Liver (tissue), 9 donors: ENCODE results near the gene BRD3OS. TPM values are rescaled to one million over a fixed set of nuclear protein-coding genes. Genes with fewer than 3 reads are reported as not detected.
"Not testable (repeated sequence)": the region's sequence is repeated elsewhere in the genome, so short reads cannot be mapped to it uniquely, and the experiment has no call there.

ENCODE experiments used
- DNase-seq: peaks from one replicate; pipeline ENCODE4 v3.0.0-alpha.2; 2017; ENCODE audit warnings: low spot score
- H3K27ac ChIP-seq, 2 donors: one replicate each; pipeline ENCODE4 v1.7.0; 2013; ENCODE audit warnings: inconsistent platforms in 2 of 2, low read length in 2 of 2, control low read depth in 1 of 2, low read depth in 1 of 2, mild to moderate bottlenecking in 1 of 2
- H3K27me3 ChIP-seq, 4 donors: one replicate each; pipeline versions ENCODE4 v1.6.1 to v1.7.0; 2013; ENCODE audit warnings: low read length in 3 of 4, inconsistent platforms in 1 of 4, mild to moderate bottlenecking in 1 of 4, moderate library complexity in 1 of 4; ENCODE audit not compliant: control insufficient read depth in 4 of 4, insufficient read depth in 4 of 4
- H3K36me3 ChIP-seq, 4 donors: one replicate each; pipeline versions ENCODE4 v1.6.1 to v1.7.0; 2013; ENCODE audit warnings: low read length in 3 of 4, mild to moderate bottlenecking in 3 of 4, low read depth in 1 of 4, moderate library complexity in 1 of 4; ENCODE audit not compliant: control insufficient read depth in 4 of 4, insufficient read depth in 3 of 4
- H3K4me1 ChIP-seq, 4 donors: one replicate each; pipeline versions ENCODE4 v1.6.1 to v1.7.0; 2013; ENCODE audit warnings: low read length in 3 of 4, mild to moderate bottlenecking in 3 of 4, moderate library complexity in 1 of 4; ENCODE audit not compliant: control insufficient read depth in 4 of 4, insufficient read depth in 4 of 4
- H3K4me3 ChIP-seq, 3 donors: one replicate each; pipeline versions ENCODE4 v1.6.1 to v1.7.0; 2013; ENCODE audit warnings: low read length in 3 of 3, control low read depth in 1 of 3, low read depth in 1 of 3, mild to moderate bottlenecking in 1 of 3
- H3K9ac ChIP-seq, 2 donors: one replicate each; pipeline ENCODE4 v1.7.0; 2013; ENCODE audit warnings: low read length in 2 of 2, mild to moderate bottlenecking in 2 of 2, moderate library complexity in 2 of 2, control low read depth in 1 of 2, low read depth in 1 of 2
- H3K9me3 ChIP-seq, 4 donors: one replicate each; pipeline versions ENCODE4 v1.6.1 to v1.7.0; 2013; ENCODE audit warnings: low read length in 3 of 4; ENCODE audit not compliant: control insufficient read depth in 4 of 4
- CTCF ChIP-seq: fragments of 150-350 bp; IDR thresholded peaks from 2 replicates; pipeline ENCODE4 v1.5.1; 2017; ENCODE audit warnings: improper control_type of control experiment, low read depth, low read length; ENCODE audit not compliant: missing input control
- EGR1 ChIP-seq, 2 donors: IDR thresholded peaks; 2 replicates each; pipeline ENCODE4 v1.6.1; 2016 to 2018; ENCODE audit warnings: antibody characterized with exemption in 2 of 2, low read depth in 2 of 2
- FOXA1 ChIP-seq: IDR thresholded peaks from 2 replicates; pipeline ENCODE4 v1.6.1; 2016; ENCODE audit warnings: antibody characterized with exemption
- FOXA2 ChIP-seq: IDR thresholded peaks from 2 replicates; pipeline ENCODE4 v1.6.1; 2016; ENCODE audit warnings: antibody characterized with exemption
- GABPA ChIP-seq, 2 donors: IDR thresholded peaks in 1 of 2; conservative IDR thresholded peaks in 1 of 2; 2 replicates each; pipeline ENCODE4 v1.6.1; 2016; ENCODE audit warnings: antibody characterized with exemption in 2 of 2, mild to moderate bottlenecking in 1 of 2, moderate library complexity in 1 of 2
- HNF4A ChIP-seq, 2 donors: conservative IDR thresholded peaks; 2 replicates each; pipeline ENCODE4 v1.6.1; 2016; ENCODE audit warnings: antibody characterized with exemption in 2 of 2, mild to moderate bottlenecking in 2 of 2
- HNF4G ChIP-seq: IDR thresholded peaks from 2 replicates; pipeline ENCODE4 v1.6.1; 2016; ENCODE audit warnings: antibody characterized with exemption
- JUND ChIP-seq, 2 donors: IDR thresholded peaks; 2 replicates each; pipeline ENCODE4 v1.6.1; 2016; ENCODE audit warnings: antibody characterized with exemption in 2 of 2
- NR2F2 ChIP-seq: IDR thresholded peaks from 2 replicates; pipeline ENCODE4 v1.6.1; 2016; ENCODE audit warnings: antibody characterized with exemption
- RAD21 ChIP-seq, 2 donors: IDR thresholded peaks; 2 replicates each; pipeline ENCODE4 v1.6.1; 2016; ENCODE audit warnings: antibody characterized with exemption in 2 of 2, mild to moderate bottlenecking in 2 of 2
- RXRA ChIP-seq, 2 donors: IDR thresholded peaks; 2 replicates each; pipeline ENCODE4 v1.6.1; 2017 to 2018; ENCODE audit warnings: antibody characterized with exemption in 2 of 2, mild to moderate bottlenecking in 1 of 2
- SP1 ChIP-seq: IDR thresholded peaks from 2 replicates; pipeline ENCODE4 v1.6.1; 2018; ENCODE audit warnings: antibody characterized with exemption, mild to moderate bottlenecking
- TAF1 ChIP-seq: conservative IDR thresholded peaks from 2 replicates; pipeline ENCODE4 v1.6.1; 2016; ENCODE audit warnings: antibody characterized with exemption, mild to moderate bottlenecking
- YY1 ChIP-seq: IDR thresholded peaks from 2 replicates; pipeline ENCODE4 v1.6.1; 2016; ENCODE audit warnings: antibody characterized with exemption, mild to moderate bottlenecking
- ZBTB33 ChIP-seq: IDR thresholded peaks from 2 replicates; pipeline ENCODE4 v1.6.1; 2016; ENCODE audit warnings: antibody characterized with exemption
- WGBS: extraction: QIAGEN DNeasy Blood & Tissue Kit; methylation state at CpG from one replicate; pipeline ENCODE4 v1.1.7; 2013; 5-methylcytosine and 5-hydroxymethylcytosine counted together
- polyA plus RNA-seq, 2 donors: library from polyadenylated mRNA; stranded (reverse) in 1 of 2; unstranded in 1 of 2; fragments of 200-250 nt in 1 of 2; fragments of >200 nt in 1 of 2; fragmentation: Nextera tagmentation in 1 of 2; extraction: Ambion mirVana in 1 of 2; gene quantifications; one replicate each; pipeline versions ENCODE4 v1.2.1 to v1.2.3, GENCODE V29; 2013 to 2015
- total RNA-seq, 2 donors: library from RNA; depleted of rRNA; stranded (reverse); fragments of >200 nt; gene quantifications; one replicate each; pipeline ENCODE4 v1.2.3, GENCODE V29; 2014
- TF ChIP-seq, protein P1 (sequence below): IDR thresholded peaks from 2 replicates; pipeline ENCODE4 v1.6.1; 2016; ENCODE audit warnings: antibody characterized with exemption
- TF ChIP-seq, protein P2 (sequence below): IDR thresholded peaks from 2 replicates; pipeline ENCODE4 v1.6.1; 2016; ENCODE audit warnings: antibody characterized with exemption
- donor health status: healthy.
- donor health status: healthy.
- donor health status: healthy.
- donor health status: healthy.
- donor health status: healthy.

BRD3OS gene
- total and polyA plus RNA-seq, 4 donors: 2.1 to 5.1 (median 2.9) TPM

DNA sequence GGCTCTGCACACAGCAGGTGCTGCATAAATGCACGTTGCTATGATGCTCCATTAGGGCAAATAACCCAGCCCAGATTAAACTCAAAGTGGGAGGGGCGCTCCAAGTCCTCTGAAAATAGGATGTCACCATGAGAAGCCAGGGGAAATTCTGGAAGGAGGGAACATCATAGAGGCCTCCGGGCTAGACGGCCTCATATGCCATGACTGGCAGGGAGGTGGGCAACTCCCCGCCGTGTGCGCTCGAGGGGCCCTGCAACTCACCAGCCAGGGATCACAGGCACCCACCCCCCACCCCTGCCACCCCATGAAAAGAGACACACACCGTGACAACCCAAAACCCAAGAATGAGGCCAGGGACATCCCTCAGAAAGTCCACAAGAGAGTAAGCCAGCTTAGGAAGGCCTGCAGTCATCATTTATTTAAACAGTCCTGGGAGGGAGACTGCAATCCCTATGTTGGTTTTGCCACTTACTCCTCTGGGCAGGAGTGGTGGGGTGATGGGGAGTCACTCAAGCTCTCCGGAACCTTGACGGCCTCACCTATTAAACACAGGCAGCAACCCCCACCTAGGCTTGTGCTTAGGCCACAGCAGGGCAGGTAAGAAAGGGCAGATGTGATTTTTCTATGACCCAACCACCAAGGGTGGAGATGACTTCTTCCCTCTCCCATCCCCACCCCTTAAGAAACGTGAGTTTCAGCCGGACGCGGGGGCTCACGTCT is 37.2 kb upstream of the BRD3OS start:
- Histone ChIP-seq H3K4me1 (peaks cover 10 to 23% (median 12%) of the 10 kb centered on the region in 4 donors), H3K4me3 (no peak overlapping the region), H3K27me3 (no peaks in the 10 kb centered on the region), H3K9me3 (no peaks in the 10 kb centered on the region), H3K27ac (no peak overlapping the region), H3K9ac (no peak overlapping the region), H3K36me3 (peaks cover 0 to 3% (median under 1%) of the 10 kb centered on the region in 4 donors)
- no peak for DNase-seq
- 91% methylated on average over 16 of the region's 16 CpGs for WGBS
- TF ChIP-seq, protein P1, sequence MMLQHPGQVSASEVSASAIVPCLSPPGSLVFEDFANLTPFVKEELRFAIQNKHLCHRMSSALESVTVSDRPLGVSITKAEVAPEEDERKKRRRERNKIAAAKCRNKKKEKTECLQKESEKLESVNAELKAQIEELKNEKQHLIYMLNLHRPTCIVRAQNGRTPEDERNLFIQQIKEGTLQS: no peak
- TF ChIP-seq ZBTB33 (no peak), TAF1 (no peak), RXRA (IDR thresholded peaks at IDR 0.05) (no peak), GABPA (IDR thresholded peaks at IDR 0.05 in 1 of 2, conservative IDR thresholded peaks at IDR 0.05 in 1 of 2) (no peak), YY1 (no peak), SP1 (no peak), JUND (IDR thresholded peaks at IDR 0.05) (no peak), FOXA2 (no peak), HNF4G (no peak), HNF4A (conservative IDR thresholded peaks at IDR 0.05) (no peak), RAD21 (IDR thresholded peaks at IDR 0.05) (no peak), FOXA1 (no peak), EGR1 (IDR thresholded peaks at IDR 0.05; ENCODE audit: low read depth in 2 of 2) (no peak), CTCF (no peak), NR2F2 (no peak)
- TF ChIP-seq, protein P2, sequence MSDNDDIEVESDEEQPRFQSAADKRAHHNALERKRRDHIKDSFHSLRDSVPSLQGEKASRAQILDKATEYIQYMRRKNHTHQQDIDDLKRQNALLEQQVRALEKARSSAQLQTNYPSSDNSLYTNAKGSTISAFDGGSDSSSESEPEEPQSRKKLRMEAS: no peak

DNA sequence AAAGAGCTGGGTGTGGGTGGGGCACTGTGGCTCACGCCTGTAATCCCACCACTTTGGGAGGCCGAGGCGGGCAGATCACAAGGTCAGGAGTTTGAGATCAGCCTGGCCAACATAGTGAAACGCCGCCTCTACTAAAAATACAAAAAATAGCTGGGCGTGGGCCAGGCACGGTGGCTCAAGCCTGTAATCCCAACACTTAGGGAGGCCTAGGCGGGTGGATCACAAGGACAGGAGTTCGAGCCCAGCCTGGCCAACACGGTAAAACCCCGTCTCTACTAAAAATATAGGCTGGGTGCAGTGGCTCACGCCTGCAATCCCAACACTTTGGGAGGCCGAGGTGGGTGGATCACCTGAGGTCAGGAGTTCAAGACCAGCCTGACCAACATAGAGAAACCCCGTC is 36.5 kb upstream of the BRD3OS start:
- WGBS: 91% methylated on average over 14 of the region's 14 CpGs
- DNase-seq, H3K27ac ChIP-seq: not testable (repeated sequence)

More for the DNA sequence above, 36.5 kb upstream of the BRD3OS start:
- peaks cover 13 to 29% (median 18%) of the 10 kb centered on the region in 4 donors for H3K4me1 ChIP-seq
- H3K27me3 ChIP-seq, H3K4me3 ChIP-seq, H3K36me3 ChIP-seq, H3K9me3 ChIP-seq, H3K9ac ChIP-seq: not testable (repeated sequence)
